HG03520 (cell line): ENCODE results near the gene RGMA.
"Not testable (repeated sequence)": the region's sequence is repeated elsewhere in the genome, so short reads cannot be mapped to it uniquely, and the experiment has no call there.

Experiments
- ATAC-seq: cut with Tn5 transposase; IDR thresholded peaks from one replicate; pipeline ENCODE4 v1.9.1; 2021; ENCODE audit warnings: mild to moderate bottlenecking, moderate library complexity; ENCODE audit not compliant: unreplicated experiment

RGMA gene

DNA sequence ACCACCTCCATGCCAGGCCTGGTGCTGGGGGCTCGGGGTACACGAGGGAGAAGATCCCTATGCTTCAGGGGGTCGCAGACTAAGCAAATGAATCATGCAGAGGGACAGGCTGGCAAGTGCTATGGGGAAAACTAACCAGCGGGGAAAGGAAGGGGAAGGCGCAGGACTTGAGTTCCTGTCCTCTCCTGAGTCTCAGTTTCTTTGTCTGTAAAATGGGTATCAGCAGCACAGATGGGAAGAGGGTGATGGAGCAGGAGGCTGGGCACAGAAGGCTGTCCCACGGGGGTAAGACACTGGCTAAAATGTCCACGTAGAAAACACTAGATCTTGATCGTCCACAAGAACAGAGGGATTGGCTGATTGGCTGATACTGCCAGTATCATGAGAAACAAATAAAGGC lies 39.8 kb downstream of the RGMA start:
- no peak for ATAC-seq

DNA sequence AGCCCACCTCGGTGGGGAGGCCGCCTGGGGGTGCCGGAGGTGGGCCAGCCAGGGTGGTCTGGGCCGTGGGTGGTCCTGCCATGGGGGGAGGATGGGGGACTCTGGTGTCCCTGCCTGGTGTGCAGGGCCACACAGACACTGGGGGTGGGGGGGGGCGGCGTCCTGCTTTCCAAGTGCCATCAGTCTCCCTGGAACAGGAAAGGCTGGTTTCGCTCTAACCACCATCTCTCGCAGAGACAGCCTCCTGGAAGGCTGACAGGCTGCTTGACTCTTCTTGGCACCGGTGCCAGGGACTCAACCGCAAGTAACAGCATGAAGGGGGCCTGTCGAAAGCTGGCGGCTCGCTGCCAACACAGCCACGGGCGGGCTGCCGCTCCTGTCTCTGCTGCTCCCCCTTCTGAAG lies 40.3 kb downstream of the RGMA start:
- no peak for ATAC-seq

DNA sequence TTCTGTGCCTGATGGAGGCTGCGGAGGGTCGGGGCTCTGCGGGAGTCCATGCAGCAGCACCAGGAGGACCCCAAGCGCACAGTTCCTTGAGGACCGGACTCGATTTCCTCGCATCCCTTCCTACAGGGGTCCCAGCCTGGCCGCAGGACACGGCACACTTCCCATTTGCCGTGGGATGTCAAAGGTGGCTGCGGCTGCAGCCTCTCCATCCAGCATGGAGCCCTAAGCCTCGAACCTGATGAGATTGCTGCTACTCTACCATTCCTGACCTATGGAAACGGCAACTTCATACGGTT lies 40.6 kb downstream of the RGMA start:
- no peak for ATAC-seq

GRCh38 chr15:93047621-93048425 lies 41.2 kb downstream of the RGMA start:
- ATAC-seq, result no peak

DNA sequence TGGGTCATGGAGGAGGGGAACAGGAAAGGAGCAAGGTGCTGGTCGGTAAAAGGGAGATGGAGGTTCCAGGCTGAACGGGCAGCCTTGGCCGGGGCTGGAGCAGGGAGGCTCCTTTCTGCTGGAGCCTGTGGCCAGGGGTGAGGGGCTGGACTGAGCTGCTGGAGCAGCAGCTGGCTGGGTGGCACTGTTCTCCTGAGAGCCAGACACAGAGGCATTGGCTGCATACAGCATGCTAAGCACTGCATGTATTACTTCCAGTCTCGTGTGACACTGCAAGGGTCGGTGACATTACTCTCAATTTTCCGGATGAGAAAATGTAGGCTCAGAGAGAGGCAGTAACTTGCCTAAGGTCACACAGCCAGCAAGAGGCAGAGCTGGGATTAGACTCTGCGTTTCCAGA lies 42.3 kb downstream of the RGMA start:
- ATAC-seq, result no peak

DNA sequence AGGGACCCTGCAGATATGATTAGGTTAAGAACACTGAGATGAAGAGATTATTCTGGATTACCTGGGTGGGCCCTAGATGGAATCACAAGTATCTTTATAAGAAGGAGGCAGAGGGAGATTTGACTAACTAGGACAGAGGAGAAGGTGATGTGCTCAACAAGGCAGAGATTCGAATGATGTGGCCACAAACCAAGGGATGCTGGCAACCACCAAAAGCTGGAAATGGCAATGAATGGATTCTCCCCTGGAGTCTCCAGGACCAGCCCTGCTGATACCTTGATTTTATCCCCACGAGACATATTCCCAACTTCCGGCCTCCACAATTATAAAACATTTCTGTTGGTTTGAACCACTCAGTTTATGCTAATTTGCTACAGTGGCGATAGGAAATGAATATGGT lies 42.9 kb downstream of the RGMA start:
- ATAC-seq, result no peak

- no peak for ATAC-seq
Observed at GRCh38 chr15:93045191-93045785, 43.7 kb downstream of the RGMA start.

DNA sequence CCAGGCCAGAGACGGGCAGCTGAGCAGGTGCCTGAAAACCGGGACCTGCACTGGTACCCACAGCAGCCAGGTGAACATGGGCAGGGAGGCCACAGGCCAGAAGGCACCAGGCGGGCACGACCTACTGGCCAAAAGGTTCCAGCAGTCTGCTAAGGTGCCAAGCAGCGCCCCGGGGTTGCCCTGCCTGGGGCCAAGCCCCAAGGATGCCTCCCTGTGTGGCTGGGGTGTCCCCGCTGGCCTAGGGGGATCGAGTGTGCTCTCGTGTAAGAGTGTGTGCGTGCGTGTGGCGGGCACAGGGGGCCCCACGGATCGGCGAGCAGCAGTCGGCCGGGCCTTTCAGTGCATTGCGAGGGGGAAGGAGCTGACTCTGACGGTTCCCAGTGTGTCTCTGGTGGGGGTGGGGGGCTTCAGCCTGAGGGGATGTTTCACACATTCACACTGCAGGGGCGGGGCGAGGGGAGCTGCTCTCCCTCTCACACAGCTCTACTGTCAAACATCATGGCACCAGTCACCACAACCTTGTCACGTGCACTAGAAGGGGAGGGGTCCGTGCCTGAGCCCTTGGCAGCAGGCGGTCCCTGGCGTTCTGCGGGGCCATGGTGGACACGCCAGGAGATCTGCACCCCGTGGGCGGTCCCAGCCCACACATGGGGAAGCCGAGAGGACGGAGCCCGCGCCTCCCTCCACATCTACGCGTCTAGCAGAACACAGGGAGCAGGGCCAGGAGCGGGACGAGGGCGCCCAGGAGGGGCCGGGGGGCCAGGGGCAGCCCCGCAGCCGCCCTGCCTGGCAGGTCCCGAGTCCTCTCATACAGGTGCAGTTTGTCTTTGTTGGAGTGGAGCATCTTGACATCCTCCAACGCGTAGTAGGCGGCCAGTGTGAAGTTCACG lies 44.5 kb downstream of the RGMA start:
- ATAC-seq, result no peak

- ATAC-seq, result no peak
Observed at GRCh38 chr15:93043621-93044300, 45.2 kb downstream of the RGMA start.

- no peak for ATAC-seq
Observed at GRCh38 chr15:93042691-93043378, 46.2 kb downstream of the RGMA start.

- ATAC-seq, result no peak
Observed at GRCh38 chr15:93042211-93042610, 46.8 kb downstream of the RGMA start.

GRCh38 chr15:93041159-93041547 lies 47.9 kb downstream of the RGMA start:
- ATAC-seq, result no peak

DNA sequence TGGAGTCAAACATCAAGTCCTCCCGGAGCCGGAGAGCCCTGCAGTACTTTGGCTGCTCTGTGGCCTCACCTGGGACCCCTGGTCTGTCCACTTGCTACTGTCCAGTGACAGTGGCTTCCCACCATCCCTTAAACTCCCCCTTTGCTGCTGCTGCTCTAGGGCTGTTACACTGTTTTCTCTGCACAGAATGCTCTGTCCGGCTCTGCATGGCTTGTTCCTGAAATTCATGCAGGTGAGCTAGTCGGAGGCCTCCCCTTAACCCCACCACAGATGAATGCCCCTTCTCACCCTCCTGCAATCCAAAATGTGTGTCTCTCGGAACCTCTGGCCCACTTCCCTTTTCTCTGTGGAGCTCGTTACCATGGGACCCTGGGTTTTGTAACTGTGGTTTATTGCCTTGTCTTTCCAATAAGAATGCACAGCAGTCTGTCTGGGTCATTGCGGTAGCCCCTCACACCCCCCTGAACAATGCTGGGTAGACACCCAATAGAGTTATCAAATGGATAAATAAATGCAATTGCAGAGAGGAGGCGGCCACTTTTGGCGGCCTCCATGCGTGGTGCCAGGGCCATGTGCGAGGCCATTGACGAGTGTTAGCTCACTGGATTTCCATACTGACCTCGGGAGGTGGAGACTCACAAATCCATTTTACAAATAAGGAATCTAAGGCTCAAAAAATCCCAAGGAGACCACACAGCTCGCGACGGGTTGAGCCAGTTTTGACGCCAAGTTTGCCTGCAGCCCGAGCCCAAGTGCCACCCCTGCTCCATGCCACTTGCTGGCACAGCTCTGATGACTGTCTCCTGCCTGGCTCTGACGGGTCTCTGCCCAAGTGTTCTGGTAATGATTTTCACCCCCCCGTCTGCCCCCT lies 48.5 kb downstream of the RGMA start:
- no peak for ATAC-seq

DNA sequence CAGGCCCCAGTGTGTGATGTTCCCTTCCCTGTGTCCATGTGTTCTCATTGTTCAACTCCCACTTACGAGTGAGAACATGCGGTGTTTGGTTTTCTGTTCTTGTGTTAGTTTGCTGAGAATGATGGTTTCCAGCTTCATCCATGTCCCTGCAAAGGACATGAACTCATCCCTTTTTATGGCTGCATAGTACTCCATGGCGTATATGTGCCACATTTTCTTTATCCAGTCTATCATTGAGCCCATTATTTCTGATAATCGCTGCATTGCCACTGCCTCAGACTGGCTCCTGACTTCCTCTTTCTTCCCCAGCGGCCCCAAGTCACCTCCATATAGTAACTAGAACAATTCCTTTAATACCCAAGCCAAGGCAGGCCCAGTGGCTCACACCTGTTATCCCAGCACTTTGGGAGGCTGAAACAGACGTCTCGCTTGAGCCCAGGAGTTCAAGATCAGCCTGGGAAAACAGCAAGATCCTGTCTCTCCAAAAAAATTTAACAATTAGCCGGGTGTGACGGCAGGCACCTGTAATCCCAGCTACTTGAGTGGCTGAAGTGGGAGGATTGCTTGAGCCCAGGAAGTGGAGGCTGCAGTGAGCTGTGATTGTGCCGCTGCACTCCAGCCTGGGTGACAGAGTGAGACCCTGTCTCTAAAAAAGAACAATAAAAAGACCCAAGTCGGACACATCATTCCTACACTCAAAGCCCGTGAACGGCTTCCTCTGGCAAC lies 49.3 kb downstream of the RGMA start:
- not testable (repeated sequence) for ATAC-seq

- ATAC-seq, result no peak
Observed at GRCh38 chr15:93037820-93038705, 50.9 kb downstream of the RGMA start.

DNA sequence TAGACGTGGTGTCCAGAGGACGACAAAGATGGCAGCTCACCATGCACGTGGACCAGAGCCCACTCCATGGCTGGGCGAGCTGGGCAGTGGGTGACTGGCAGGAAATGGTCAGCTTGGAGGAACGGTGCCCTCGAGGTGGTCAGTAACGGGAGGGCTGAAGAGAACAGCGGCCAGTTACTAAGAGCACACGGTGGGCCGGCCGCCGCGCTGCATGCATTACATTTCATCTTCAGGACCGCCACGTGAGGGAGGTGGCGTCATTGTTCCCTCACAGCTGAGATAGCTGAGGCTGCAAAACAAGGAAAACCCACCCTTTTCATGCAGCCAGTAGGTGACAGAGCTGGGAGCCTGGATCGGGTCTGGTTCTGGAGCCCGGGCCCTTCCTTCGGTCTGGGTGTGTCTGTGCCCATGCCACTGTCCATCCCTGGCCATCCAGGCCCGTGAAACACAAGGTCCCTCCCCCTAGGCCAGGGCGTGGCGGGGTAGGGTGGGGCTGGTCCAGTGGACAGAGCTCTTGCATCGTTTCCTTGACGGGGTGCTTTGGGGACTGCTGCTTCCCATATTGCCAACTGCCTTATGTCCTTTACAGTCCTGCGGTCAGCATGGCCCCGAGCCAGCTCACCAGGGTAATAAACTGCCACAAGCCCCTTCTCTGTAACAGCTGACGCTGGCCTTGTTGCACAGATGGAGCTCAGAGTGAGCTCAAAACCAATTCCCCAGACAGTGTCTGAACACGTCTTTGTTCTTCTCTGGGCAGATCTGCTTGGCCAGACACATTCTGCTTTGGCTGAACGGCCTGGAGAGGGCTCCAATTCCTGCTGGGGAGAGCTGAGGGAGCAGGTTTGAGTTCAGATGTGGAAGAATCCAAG lies 51.8 kb downstream of the RGMA start:
- ATAC-seq, result no peak
